ENCODE measurements around the gene PTPRM.

- TF ChIP-seq, protein P1, sequence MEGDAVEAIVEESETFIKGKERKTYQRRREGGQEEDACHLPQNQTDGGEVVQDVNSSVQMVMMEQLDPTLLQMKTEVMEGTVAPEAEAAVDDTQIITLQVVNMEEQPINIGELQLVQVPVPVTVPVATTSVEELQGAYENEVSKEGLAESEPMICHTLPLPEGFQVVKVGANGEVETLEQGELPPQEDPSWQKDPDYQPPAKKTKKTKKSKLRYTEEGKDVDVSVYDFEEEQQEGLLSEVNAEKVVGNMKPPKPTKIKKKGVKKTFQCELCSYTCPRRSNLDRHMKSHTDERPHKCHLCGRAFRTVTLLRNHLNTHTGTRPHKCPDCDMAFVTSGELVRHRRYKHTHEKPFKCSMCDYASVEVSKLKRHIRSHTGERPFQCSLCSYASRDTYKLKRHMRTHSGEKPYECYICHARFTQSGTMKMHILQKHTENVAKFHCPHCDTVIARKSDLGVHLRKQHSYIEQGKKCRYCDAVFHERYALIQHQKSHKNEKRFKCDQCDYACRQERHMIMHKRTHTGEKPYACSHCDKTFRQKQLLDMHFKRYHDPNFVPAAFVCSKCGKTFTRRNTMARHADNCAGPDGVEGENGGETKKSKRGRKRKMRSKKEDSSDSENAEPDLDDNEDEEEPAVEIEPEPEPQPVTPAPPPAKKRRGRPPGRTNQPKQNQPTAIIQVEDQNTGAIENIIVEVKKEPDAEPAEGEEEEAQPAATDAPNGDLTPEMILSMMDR (IDR thresholded peaks at IDR 0.05; ENCODE audit: insufficient read depth, low read length, poor library complexity, severe bottlenecking) = no peak
- TF ChIP-seq EZH2phosphoT487 (conservative IDR thresholded peaks at IDR 0.05; ENCODE audit: low read length) = no peak
These were observed 411.7 kb downstream of the PTPRM start for GRCh38 chr18:7978834-7979233.

All from SU-DHL-6 (cell line).